Neuronal stem cell (in vitro differentiated cells): Measurements from ENCODE around the gene KIF20A.

Experiments used
- DNase-seq: peaks from one replicate; pipeline ENCODE4 v3.0.0-alpha.2; 2013; ENCODE audit warnings: low spot score
- H2AFZ ChIP-seq: one replicate; pipeline ENCODE4 v1.6.1; 2013; ENCODE audit warnings: mild to moderate bottlenecking, low read length, inconsistent platforms
- H2AK5ac ChIP-seq: 2 replicates; pipeline ENCODE4 v1.6.1; 2013; ENCODE audit warnings: low read depth, mild to moderate bottlenecking, inconsistent platforms, low read length, moderate library complexity, mixed read lengths
- H2BK120ac ChIP-seq: 2 replicates; pipeline ENCODE4 v1.6.1; 2013; ENCODE audit warnings: low read depth, mild to moderate bottlenecking, inconsistent platforms, low read length, moderate library complexity, mixed read lengths
- H2BK12ac ChIP-seq: one replicate; pipeline ENCODE4 v1.6.1; 2013; ENCODE audit warnings: low read length, inconsistent platforms
- H2BK15ac ChIP-seq: 2 replicates; pipeline ENCODE4 v1.6.1; 2013; ENCODE audit warnings: mild to moderate bottlenecking, low read length, inconsistent platforms, mixed read lengths
- H2BK5ac ChIP-seq: one replicate; pipeline ENCODE4 v1.6.1; 2013; ENCODE audit warnings: inconsistent platforms, mild to moderate bottlenecking, low read length, moderate library complexity
- H3K14ac ChIP-seq: one replicate; pipeline ENCODE4 v1.6.1; 2013; ENCODE audit warnings: low read length, inconsistent platforms
- H3K18ac ChIP-seq: 2 replicates; pipeline ENCODE4 v1.6.1; 2013; ENCODE audit warnings: low read length, inconsistent platforms
- H3K23ac ChIP-seq: 2 replicates; pipeline ENCODE4 v1.6.1; 2013; ENCODE audit warnings: low read depth, mild to moderate bottlenecking, mixed read lengths, low read length, inconsistent platforms; ENCODE audit not compliant: poor library complexity
- H3K27ac ChIP-seq: replicated peaks from 3 replicates; pipeline ENCODE4 v1.5.1; 2013; ENCODE audit warnings: low read length, inconsistent platforms
- H3K27me3 ChIP-seq, 3 experiments: 2 replicates each; pipeline ENCODE4 v1.6.1; 2013; ENCODE audit warnings: low read length in 3 of 3, mild to moderate bottlenecking in 2 of 3, inconsistent platforms in 1 of 3, low read depth in 1 of 3, mixed read lengths in 1 of 3, moderate library complexity in 1 of 3; ENCODE audit not compliant: control insufficient read depth in 3 of 3, insufficient read depth in 3 of 3
- H3K36me3 ChIP-seq, 2 donors: replicated peaks in 1 of 2; 2 replicates each; pipeline ENCODE4 v1.6.1; 2013; ENCODE audit warnings: low read length in 2 of 2; ENCODE audit not compliant: control insufficient read depth in 2 of 2, insufficient read depth in 2 of 2
- H3K4ac ChIP-seq: 2 replicates; pipeline ENCODE4 v1.6.1; 2013; ENCODE audit warnings: inconsistent platforms, mild to moderate bottlenecking, low read length, moderate library complexity
- H3K4me1 ChIP-seq, 2 donors: 1 replicate in 1 of 2; 2 replicates in 1 of 2; pipeline ENCODE4 v1.6.1; 2013; ENCODE audit warnings: low read length in 2 of 2, low read depth in 1 of 2; ENCODE audit not compliant: control insufficient read depth in 2 of 2, insufficient read depth in 1 of 2
- H3K4me2 ChIP-seq: one replicate; pipeline ENCODE4 v1.6.1; 2013; ENCODE audit warnings: mild to moderate bottlenecking, low read length, inconsistent platforms; ENCODE audit not compliant: insufficient read depth, poor library complexity, severe bottlenecking
- H3K4me3 ChIP-seq, 2 donors: 2 replicates each; pipeline ENCODE4 v1.5.1; 2013; ENCODE audit warnings: low read length in 2 of 2, mild to moderate bottlenecking in 2 of 2, inconsistent platforms in 1 of 2, moderate library complexity in 1 of 2
- H3K79me1 ChIP-seq: one replicate; pipeline ENCODE4 v1.6.1; 2013; ENCODE audit warnings: low read depth, mild to moderate bottlenecking, inconsistent platforms, low read length, moderate library complexity
- H3K9ac ChIP-seq: one replicate; pipeline ENCODE4 v1.6.1; 2013; ENCODE audit warnings: mild to moderate bottlenecking, low read depth, low read length, inconsistent platforms; ENCODE audit not compliant: poor library complexity
- H3K9me3 ChIP-seq, 2 donors: replicated peaks in 1 of 2; 2 replicates each; pipeline versions ENCODE3 to v1.6.1; 2013; ENCODE audit warnings: low read length in 2 of 2, mild to moderate bottlenecking in 2 of 2, inconsistent platforms in 1 of 2, low read depth in 1 of 2, mixed read lengths in 1 of 2, moderate library complexity in 1 of 2; ENCODE audit not compliant: control insufficient read depth in 2 of 2, insufficient read depth in 1 of 2
- H4K8ac ChIP-seq: one replicate; pipeline ENCODE4 v1.6.1; 2013; ENCODE audit warnings: low read depth, mild to moderate bottlenecking, inconsistent platforms, low read length, moderate library complexity
- H4K91ac ChIP-seq: one replicate; pipeline ENCODE4 v1.6.1; 2013; ENCODE audit warnings: low read length, low read depth, mild to moderate bottlenecking, inconsistent platforms; ENCODE audit not compliant: poor library complexity
- WGBS, 2 donors: extraction: QIAGEN DNeasy Blood & Tissue Kit; methylation state at CpG; one replicate each; pipeline ENCODE4 v1.1.7; 2013; ENCODE audit warnings: missing lambda C conversion rate in 2 of 2, mixed read lengths in 1 of 2; ENCODE audit not compliant: insufficient read length in 2 of 2, insufficient replicate concordance in 1 of 2; ENCODE audit errors: extremely low coverage in 2 of 2; 5-methylcytosine and 5-hydroxymethylcytosine counted together

KIF20A gene

GRCh38 chr5:138233280-138233679, 54.4 kb downstream of the KIF20A start:
- Histone ChIP-seq H2BK5ac (no peak overlapping the region), H3K9me3 (no peaks in the 10 kb centered on the region), H3K27ac (no peak overlapping the region), H4K91ac (no peak overlapping the region), H3K79me1 (no peaks in the 10 kb centered on the region), H3K36me3 (no peaks in the 10 kb centered on the region), H3K18ac (no peak overlapping the region), H3K9ac (no peak overlapping the region), H3K4me1 (no peaks in the 10 kb centered on the region), H2BK12ac (no peak overlapping the region), H2AK5ac (no peak overlapping the region), H3K14ac (no peak overlapping the region), H3K27me3 (peaks cover 0 to 5% (median 0%) of the 10 kb centered on the region in 3 experiments), H2AFZ (no peak overlapping the region), H2BK120ac (no peak overlapping the region), H2BK15ac (no peak overlapping the region), H3K4me2 (no peak overlapping the region), H3K4me3 (no peak overlapping the region), H3K23ac (no peak overlapping the region), H3K4ac (no peak overlapping the region), H4K8ac (no peak overlapping the region)
- DNase-seq: no peak
- no CpG with 5 or more reads among the region's 2 CpGs for WGBS, 2 donors

GRCh38 chr5:138234651-138235050, 55.7 kb downstream of the KIF20A start:
- no peaks in the 10 kb centered on the region for H3K9me3 ChIP-seq
- no peak overlapping the region for H3K4me2 ChIP-seq
- H3K36me3 ChIP-seq: no peaks in the 10 kb centered on the region
- no peak overlapping the region for H3K18ac ChIP-seq
- no peak overlapping the region for H4K8ac ChIP-seq
- H2AFZ ChIP-seq: no peak overlapping the region
- no peaks in the 10 kb centered on the region for H3K79me1 ChIP-seq
- H3K4me3 ChIP-seq: no peak overlapping the region
- DNase-seq: no peak
- no peak overlapping the region for H2BK15ac ChIP-seq
- no peak overlapping the region for H4K91ac ChIP-seq
- no peak overlapping the region for H2BK12ac ChIP-seq
- H2BK120ac ChIP-seq: no peak overlapping the region
- no peaks in the 10 kb centered on the region for H3K4me1 ChIP-seq
- no peak overlapping the region for H3K23ac ChIP-seq
- H3K14ac ChIP-seq: no peak overlapping the region
- no peak overlapping the region for H3K9ac ChIP-seq
- no peak overlapping the region for H3K27ac ChIP-seq
- peaks cover 0 to 8% (median 0%) of the 10 kb centered on the region in 3 experiments for H3K27me3 ChIP-seq
- WGBS, 2 donors: no CpG with 5 or more reads among the region's 2 CpGs
- no peak overlapping the region for H2AK5ac ChIP-seq
- H3K4ac ChIP-seq: no peak overlapping the region
- H2BK5ac ChIP-seq: no peak overlapping the region
